Esophagus muscularis mucosa (tissue), 4 donors: Measurements from ENCODE around the gene PHACTR3. TPM values are rescaled to one million over a fixed set of nuclear protein-coding genes. Genes with fewer than 3 reads are reported as not detected.
A peak's percentile ranks its signal among the peaks of the same experiment; 100 is the strongest.

Source experiments
- DNase-seq: peaks from one replicate; pipeline ENCODE4 v3.0.0-alpha.2; 2017; ENCODE audit errors: extremely low spot score
- H3K27ac ChIP-seq, 4 donors: fragments of 200-600 bp; sonication (generic); replicated peaks in 1 of 4; 1 replicate in 3 of 4; 2 replicates in 1 of 4; pipeline ENCODE4 v1.5.1; 2016 to 2019; ENCODE audit warnings: mild to moderate bottlenecking in 1 of 4
- H3K27me3 ChIP-seq, 4 donors: fragments of 200-600 bp; sonication (generic); one replicate each; pipeline versions ENCODE4 v1.5.1 to v1.6.0; 2016 to 2019
- H3K36me3 ChIP-seq, 4 donors: fragments of 200-600 bp; sonication (generic); one replicate each; pipeline ENCODE4 v1.5.1; 2016 to 2019
- H3K4me1 ChIP-seq, 4 donors: fragments of 200-600 bp; sonication (generic); one replicate each; pipeline ENCODE4 v1.5.1; 2016 to 2019
- H3K4me3 ChIP-seq, 4 donors: fragments of 200-600 bp; sonication (generic); 1 replicate in 2 of 4; 2 replicates in 2 of 4; pipeline ENCODE4 v1.5.1; 2016 to 2019; ENCODE audit warnings: mild to moderate bottlenecking in 4 of 4, moderate library complexity in 1 of 4
- H3K9me3 ChIP-seq, 4 donors: fragments of 200-600 bp; sonication (generic); 1 replicate in 3 of 4; 2 replicates in 1 of 4; pipeline ENCODE4 v1.5.1; 2016 to 2019
- CTCF ChIP-seq, 3 experiments: fragments of 200-600 bp in 2 of 3; fragments of 450-650 bp in 1 of 3; sonication (generic) in 2 of 3; IDR thresholded peaks; one replicate each; pipeline ENCODE4 v1.5.1; 2017 to 2019; ENCODE audit warnings: antibody characterized with exemption in 3 of 3, mild to moderate bottlenecking in 2 of 3, moderate library complexity in 1 of 3
- EP300 ChIP-seq: sonication (generic); formaldehyde crosslinking; IDR thresholded peaks from one replicate; pipeline ENCODE4 v1.6.1; 2017; ENCODE audit warnings: antibody characterized with exemption
- POLR2A ChIP-seq: fragments of 450-650 bp; IDR thresholded peaks from one replicate; pipeline ENCODE4 v1.6.1; 2017; ENCODE audit warnings: antibody characterized with exemption, moderate library complexity, mild to moderate bottlenecking, low read depth
- POLR2AphosphoS5 ChIP-seq, 2 donors: sonication (generic); formaldehyde crosslinking; IDR thresholded peaks; one replicate each; pipeline ENCODE4 v1.6.1; 2017; ENCODE audit warnings: antibody characterized with exemption in 2 of 2
- WGBS: methylation state at CpG from one replicate; pipeline ENCODE4 v1.1.5; 2018; 5-methylcytosine and 5-hydroxymethylcytosine counted together
- intact Hi-C: fragments of 100-400 bp; cut with DNase I; formaldehyde crosslinking; loops from one replicate; pipeline ENCODE4 v1.15.1; 2023
- total RNA-seq, 4 donors: library from RNA; depleted of rRNA; stranded (reverse); fragments of >200 nt; gene quantifications; one replicate each; pipeline versions ENCODE4 v1.1.0 to v1.2.1, GENCODE V29; 2016

PHACTR3 gene
- total RNA-seq, 4 donors from 2014 or later, result 0.17 to 0.86 (median 0.56) TPM

- H3K9me3 ChIP-seq, result no peaks in the 10 kb centered on the region
- intact Hi-C loops, result no loop called here
- peak; percentile 77 for DNase-seq
- no peaks in the 10 kb centered on the region for H3K36me3 ChIP-seq
- H3K27ac ChIP-seq, result no peak overlapping the region
- no peak overlapping the region for H3K4me3 ChIP-seq
- TF ChIP-seq EP300, result no peak
- no peak for TF ChIP-seq POLR2A
- no peak for TF ChIP-seq CTCF (IDR thresholded peaks at IDR 0.05)
- TF ChIP-seq POLR2AphosphoS5 (IDR thresholded peaks at IDR 0.05), result no peak
- peaks cover 0 to 10% (median 0%) of the 10 kb centered on the region in 4 donors for H3K4me1 ChIP-seq
- 85% methylated on average over 9 of the region's 9 CpGs for whole genome bisulfite sequencing
- H3K27me3 ChIP-seq, result peaks cover 0 to 59% (median 0%) of the 10 kb centered on the region in 4 donors
These were observed 68.2 kb downstream of the PHACTR3 start for GRCh38 chr20:59672576-59672975.

GRCh38 chr20:59673288-59673997 lies 69.1 kb downstream of the PHACTR3 start:
- Histone ChIP-seq H3K36me3 (no peaks in the 10 kb centered on the region), H3K4me3 (no peak overlapping the region), H3K4me1 (peaks cover 0 to 10% (median 0%) of the 10 kb centered on the region in 4 donors), H3K27me3 (peaks cover 0 to 68% (median 2%) of the 10 kb centered on the region in 4 donors), H3K27ac (no peak overlapping the region), H3K9me3 (no peaks in the 10 kb centered on the region)
- no peak for TF ChIP-seq POLR2AphosphoS5 (IDR thresholded peaks at IDR 0.05)
- TF ChIP-seq CTCF (IDR thresholded peaks at IDR 0.05), result no peak
- no peak for TF ChIP-seq POLR2A
- no peak for TF ChIP-seq EP300
- DNase-seq, result peak; percentile 84
- intact Hi-C loops, result no loop called here
- 90% methylated on average over 14 of the region's 16 CpGs for WGBS

- Histone ChIP-seq H3K4me3 (no peak overlapping the region), H3K27me3 (peaks cover 0 to 73% (median 2%) of the 10 kb centered on the region in 4 donors), H3K9me3 (no peaks in the 10 kb centered on the region), H3K36me3 (no peaks in the 10 kb centered on the region), H3K4me1 (peaks cover 0 to 10% (median 0%) of the 10 kb centered on the region in 4 donors), H3K27ac (no peak overlapping the region)
- intact Hi-C loops, result no loop called here
- DNase-seq, result peak; percentile 91
- WGBS, result 80% methylated on average over 10 of the region's 10 CpGs
- TF ChIP-seq CTCF (IDR thresholded peaks at IDR 0.05) (no peak), EP300 (no peak), POLR2AphosphoS5 (IDR thresholded peaks at IDR 0.05) (no peak), POLR2A (no peak)
These were observed 69.7 kb downstream of the PHACTR3 start for GRCh38 chr20:59673998-59674445.

GRCh38 chr20:59676126-59676850 lies 71.9 kb downstream of the PHACTR3 start:
- TF ChIP-seq EP300 (no peak), POLR2AphosphoS5 (IDR thresholded peaks at IDR 0.05) (no peak), CTCF (IDR thresholded peaks at IDR 0.05) (no peak), POLR2A (no peak)
- Histone ChIP-seq H3K4me3 (no peak overlapping the region), H3K27me3 (peaks cover 0 to 91% (median 2%) of the 10 kb centered on the region in 4 donors), H3K4me1 (peaks cover 0 to 10% (median 0%) of the 10 kb centered on the region in 4 donors), H3K36me3 (no peaks in the 10 kb centered on the region), H3K27ac (no peak overlapping the region), H3K9me3 (no peaks in the 10 kb centered on the region)
- WGBS, result 50% methylated on average over 6 of the region's 11 CpGs
- peak; percentile 70 for DNase-seq
- intact Hi-C loops, result no loop called here
